Right lobe of liver (tissue), 6 donors: Measurements from ENCODE around the gene EBP. TPM values are rescaled to one million over a fixed set of nuclear protein-coding genes. Genes with fewer than 3 reads are reported as not detected.

ENCODE experiments used
- ATAC-seq, 4 donors: fragments of 200-7000 bp; cut with Tn5 transposase; one replicate each; pipeline ENCODE4 v1.9.1; 2020; ENCODE audit warnings: mild to moderate bottlenecking in 4 of 4, moderate library complexity in 4 of 4
- DNase-seq, 3 donors: peaks; one replicate each; pipeline ENCODE4 v3.0.0-alpha.2; 2020
- H3K27ac ChIP-seq, 3 donors: fragments of 200-600 bp; one replicate each; pipeline ENCODE4 v1.8.0; 2022
- H3K27me3 ChIP-seq, 2 donors: fragments of 200-600 bp; one replicate each; pipeline ENCODE4 v1.8.0; 2022
- H3K36me3 ChIP-seq, 4 donors: fragments of 200-600 bp; sonication (generic) in 1 of 4; one replicate each; pipeline versions ENCODE4 v1.5.1 to v1.8.0; 2017 to 2022; ENCODE audit warnings: control low read depth in 1 of 4
- H3K4me1 ChIP-seq, 4 donors: fragments of 200-600 bp; sonication (generic) in 1 of 4; one replicate each; pipeline versions ENCODE4 v1.5.1 to v1.8.0; 2017 to 2022; ENCODE audit warnings: control low read depth in 1 of 4
- H3K4me3 ChIP-seq, 3 donors: fragments of 200-600 bp; one replicate each; pipeline ENCODE4 v1.8.0; 2022
- H3K9me3 ChIP-seq, 4 donors: fragments of 200-600 bp; sonication (generic) in 1 of 4; one replicate each; pipeline versions ENCODE4 v1.5.1 to v1.8.0; 2017 to 2022; ENCODE audit warnings: control low read depth in 1 of 4
- CTCF ChIP-seq, 4 donors: fragments of 200-600 bp in 3 of 4; fragments of 450-650 bp in 1 of 4; IDR thresholded peaks; one replicate each; pipeline versions ENCODE4 v1.5.1 to v1.8.0; 2016 to 2022; ENCODE audit warnings: antibody characterized with exemption in 4 of 4, mild to moderate bottlenecking in 2 of 4
- POLR2A ChIP-seq: fragments of 450-650 bp; IDR thresholded peaks from one replicate; pipeline ENCODE4 v1.6.1; 2017; ENCODE audit warnings: antibody characterized with exemption, mild to moderate bottlenecking
- WGBS: methylation state at CpG from one replicate; pipeline ENCODE4 v1.1.6; 2018; ENCODE audit warnings: low coverage, low lambda C conversion rate; ENCODE audit not compliant: insufficient coverage; ENCODE audit errors: missing lambda C conversion rate; 5-methylcytosine and 5-hydroxymethylcytosine counted together
- intact Hi-C, 2 donors: fragments of 100-400 bp; cut with DNase I; formaldehyde crosslinking; loops; one replicate each; pipeline versions ENCODE4 v1.11.2 to v1.14.1; 2022
- total RNA-seq, 6 experiments: library from RNA; depleted of rRNA in 2 of 6; stranded (reverse); fragments of >200 nt in 2 of 6; fragmentation: NEBNext Ultra II Directional in 3 of 6; extraction: Animal tissue kit (Norgen Biotek cat#: 25700) in 3 of 6; gene quantifications; one replicate each; pipeline versions ENCODE4 v1.1.0 to v1.2.4, GENCODE V29; 2016 to 2023
- donor health status: DM: no; HTN: yes; CAD: no.
- donor health status: DM: no; HTN: no; CAD: no.
- donor health status: DM: no; HTN: no; CAD: no.
- donor health status: DM: no; HTN: yes; CAD: no.
- donor health status: DM: no; HTN: yes; CAD: no.

Gene EBP
- total RNA-seq, 6 experiments from 2014 or later = 150 to 276 (median 225) TPM

- Histone ChIP-seq H3K9me3 (no peaks in the 10 kb centered on the region), H3K27me3 (no peaks in the 10 kb centered on the region), H3K36me3 (no peaks in the 10 kb centered on the region), H3K4me1 (no peaks in the 10 kb centered on the region), H3K27ac (no peak overlapping the region), H3K4me3 (no peak overlapping the region)
- intact Hi-C loops = no loop called here
- TF ChIP-seq CTCF (IDR thresholded peaks at IDR 0.05) = no peak
- no peak for TF ChIP-seq POLR2A
- DNase-seq = no peak
- WGBS = 75% methylated on average over 11 of the region's 16 CpGs
- no peak for ATAC-seq
These were observed 7.3 kb upstream of the EBP start for GRCh38 chrX:48514126-48514806.

GRCh38 chrX:48514868-48515460 lies 6.6 kb upstream of the EBP start:
- intact Hi-C loops = no loop called here
- H3K27me3 ChIP-seq = no peaks in the 10 kb centered on the region
- TF ChIP-seq CTCF (IDR thresholded peaks at IDR 0.05) = no peak
- TF ChIP-seq POLR2A = no peak
- ATAC-seq = no peak
- WGBS = 74% methylated on average over 7 of the region's 9 CpGs
- no peak for DNase-seq
- no peak overlapping the region for H3K27ac ChIP-seq
- H3K9me3 ChIP-seq = no peaks in the 10 kb centered on the region
- no peak overlapping the region for H3K4me3 ChIP-seq
- H3K36me3 ChIP-seq = no peaks in the 10 kb centered on the region
- no peaks in the 10 kb centered on the region for H3K4me1 ChIP-seq

GRCh38 chrX:48515842-48516241 lies 5.8 kb upstream of the EBP start:
- ATAC-seq = no peak
- no peak for TF ChIP-seq CTCF (IDR thresholded peaks at IDR 0.05)
- TF ChIP-seq POLR2A = no peak

GRCh38 chrX:48516285-48516684 lies 5.3 kb upstream of the EBP start:
- ATAC-seq = no peak
- H3K4me1 ChIP-seq = no peaks in the 10 kb centered on the region
- 58% methylated on average over 9 of the region's 10 CpGs for WGBS
- no peak overlapping the region for H3K27ac ChIP-seq
- DNase-seq = no peak
- TF ChIP-seq CTCF (IDR thresholded peaks at IDR 0.05) (no peak), POLR2A (no peak)
- H3K27me3 ChIP-seq = no peaks in the 10 kb centered on the region
- no peaks in the 10 kb centered on the region for H3K36me3 ChIP-seq
- H3K9me3 ChIP-seq = no peaks in the 10 kb centered on the region
- H3K4me3 ChIP-seq = no peak overlapping the region
- intact Hi-C loops = no loop called here

More at GRCh38 chrX:48515842-48516241, 5.8 kb upstream of the EBP start:
- Histone ChIP-seq H3K4me3 (no peak overlapping the region), H3K27ac (no peak overlapping the region), H3K36me3 (no peaks in the 10 kb centered on the region), H3K27me3 (no peaks in the 10 kb centered on the region), H3K9me3 (no peaks in the 10 kb centered on the region), H3K4me1 (no peaks in the 10 kb centered on the region)
- intact Hi-C loops = no loop called here
- no peak for DNase-seq
- 92% methylated on average over 2 of the region's 10 CpGs for whole genome bisulfite sequencing
